ENCODE data around the gene DNAJC3.

Gene DNAJC3

DNA sequence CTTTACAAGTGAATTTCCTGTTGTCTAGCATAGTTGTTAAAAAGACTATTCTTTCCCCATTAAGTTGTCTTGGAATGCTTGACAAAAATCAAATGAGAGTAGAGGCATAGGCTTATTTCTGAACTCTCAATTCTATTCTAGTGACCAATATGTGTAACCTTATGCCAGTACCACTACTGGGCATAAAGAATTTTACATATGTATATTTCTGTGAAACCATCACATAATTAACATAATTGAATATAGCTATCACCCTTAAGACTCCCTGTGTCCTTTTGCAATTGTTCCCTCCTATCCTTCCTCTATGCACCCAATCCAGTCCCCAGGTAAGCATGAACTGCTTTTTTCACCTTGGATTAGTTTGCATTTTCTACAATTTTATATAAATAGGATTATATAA lies 165.0 kb downstream of the DNAJC3 start:
- DNase-seq (ENCODE audit: low read depth in 3 of 3): no peak

DNA sequence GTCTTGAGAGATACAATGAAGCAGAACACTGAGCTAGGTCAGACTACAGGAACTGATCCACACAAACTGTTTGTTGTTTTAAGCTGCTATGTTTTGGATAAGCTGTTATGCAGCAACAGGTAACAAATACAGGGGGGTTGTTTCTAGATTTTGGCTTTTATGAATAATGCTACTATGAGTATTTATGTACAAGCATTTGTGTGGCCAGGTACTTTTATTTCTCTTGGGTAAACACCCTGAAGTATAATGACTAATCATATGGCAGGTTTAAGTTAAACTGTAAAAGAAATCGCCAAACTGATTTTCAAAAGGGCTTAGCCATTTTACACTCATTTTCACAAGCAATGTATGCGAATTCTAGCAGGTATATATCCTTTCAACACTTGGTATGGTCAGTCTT lies 166.0 kb downstream of the DNAJC3 start:
- DNase-seq (ENCODE audit: low read depth in 3 of 3): no peak

Measured in stimulated activated CD4-positive, alpha-beta T cell treated with anti-CD3 and anti-CD28 coated beads, TNF-alpha, amount 100 ng/mL, for 24 hours (primary cell).